K562 (cell line): ENCODE data around the gene POU2AF1. TPM values are rescaled to one million over a fixed set of nuclear protein-coding genes. Genes with fewer than 3 reads are reported as not detected.

Source experiments
- ATAC-seq: fragments of 200-7000 bp; cut with Tn5 transposase; 3 replicates; pipeline ENCODE4 v1.9.1; 2020; ENCODE audit warnings: moderate library complexity
- BruUV-seq: library from RNA; stranded (reverse); fragments of 400-500 nt; replicated peaks from 2 replicates; lab custom pipeline; 2021; lab: Mats Ljungman, UMichigan
- CTCF ChIA-PET: fragments of 300-600 bp; formaldehyde crosslinking; extraction: SDS; loops from one replicate; lab custom pipeline; 2021; ENCODE audit warnings: low intra/inter-chr PET ratio; lab: Yijun Ruan, JAX
- POLR2A ChIA-PET: fragments of 300-600, 350-650 bp; sonication (Branson Sonifier 250); formaldehyde crosslinking; extraction: SDS; loops from one replicate; lab custom pipeline; 2021; ENCODE audit warnings: antibody characterized with exemption, inconsistent platforms; lab: Yijun Ruan, JAX
- DNase-seq, 4 experiments: peaks; one replicate each; pipeline versions ENCODE4 v3.0.0 to v3.0.0-alpha.2; 2011 to 2018; ENCODE audit warnings: low spot score in 3 of 4, mixed read lengths in 3 of 4; ENCODE audit errors: extremely low read depth in 1 of 4
- FAIRE-seq: peaks from 2 replicates; lab custom pipeline; 2011; peaks lifted over from hg19 to GRCh38; lab: Jason Lieb, UNC
- H2AFZ ChIP-seq: 2 replicates; pipeline ENCODE4 v1.6.0; 2011; ENCODE audit warnings: low read depth, low read length, control low read depth, inconsistent platforms
- H3K27ac ChIP-seq: fragments of 200-600 bp; 3 replicates; pipeline ENCODE4 v1.8.0; 2011; ENCODE audit warnings: low read depth, mild to moderate bottlenecking, control low read depth, inconsistent platforms, low read length, moderate library complexity, mixed read lengths; ENCODE audit errors: extremely low read depth
- H3K27me3 ChIP-seq, 2 experiments: fragments of 300-600 bp in 1 of 2; 2 replicates in 1 of 2; 3 replicates in 1 of 2; pipeline versions ENCODE4 v1.6.0 to v1.8.0; 2011; ENCODE audit warnings: inconsistent platforms in 2 of 2, low read length in 2 of 2, mild to moderate bottlenecking in 1 of 2, mixed read lengths in 1 of 2, moderate library complexity in 1 of 2; ENCODE audit not compliant: control insufficient read depth in 2 of 2, insufficient read depth in 2 of 2
- H3K36me3 ChIP-seq: fragments of 300-600 bp; 3 replicates; pipeline ENCODE4 v1.8.0; 2011; ENCODE audit warnings: mild to moderate bottlenecking, low read length, inconsistent platforms; ENCODE audit not compliant: control insufficient read depth, insufficient read depth
- H3K4me1 ChIP-seq, 2 experiments: fragments of 200-600 bp in 1 of 2; replicated peaks in 1 of 2; 2 replicates in 1 of 2; 3 replicates in 1 of 2; pipeline versions ENCODE4 v1.5.1 to v1.8.0; 2011; ENCODE audit warnings: inconsistent platforms in 2 of 2, low read length in 2 of 2, mild to moderate bottlenecking in 1 of 2, mixed read lengths in 1 of 2, moderate library complexity in 1 of 2; ENCODE audit not compliant: control insufficient read depth in 2 of 2, insufficient read depth in 2 of 2
- H3K4me2 ChIP-seq: 2 replicates; pipeline ENCODE4 v1.6.1; 2011; ENCODE audit warnings: low read length, control low read depth, inconsistent platforms, mixed read lengths; ENCODE audit not compliant: insufficient read depth
- H3K4me3 ChIP-seq: fragments of 200-600 bp; sonication (generic), shearing (Covaris generic); 2 replicates; pipeline ENCODE4 v1.5.1; 2016; ENCODE audit warnings: control low read depth, inconsistent platforms
- H3K79me2 ChIP-seq: fragments of 200-600 bp; 3 replicates; pipeline ENCODE4 v1.8.0; 2011; ENCODE audit warnings: low read length, inconsistent platforms; ENCODE audit not compliant: control insufficient read depth, insufficient read depth
- H3K9ac ChIP-seq, 2 experiments: 2 replicates each; pipeline versions ENCODE4 v1.6.0 to v1.6.1; 2011; ENCODE audit warnings: low read depth in 2 of 2, low read length in 2 of 2, control low read depth in 1 of 2, inconsistent platforms in 1 of 2, mild to moderate bottlenecking in 1 of 2, mixed read lengths in 1 of 2; ENCODE audit not compliant: insufficient read depth in 1 of 2
- H3K9me1 ChIP-seq: one replicate; pipeline ENCODE4 v1.6.0; 2011; ENCODE audit warnings: inconsistent platforms, mild to moderate bottlenecking, low read length, moderate library complexity; ENCODE audit not compliant: control insufficient read depth, insufficient read depth
- H3K9me3 ChIP-seq: replicated peaks from 2 replicates; pipeline ENCODE4 v1.5.1; 2011; ENCODE audit warnings: low read depth, low read length, inconsistent platforms; ENCODE audit not compliant: control insufficient read depth, insufficient read depth
- H4K20me1 ChIP-seq: replicated peaks from 2 replicates; pipeline ENCODE4 v1.6.1; 2011; ENCODE audit warnings: low read length, inconsistent platforms, mixed read lengths; ENCODE audit not compliant: control insufficient read depth, insufficient read depth
- BCL6 ChIP-seq: fragments of 250-450 bp; sonication (Bioruptor Pico); IDR thresholded peaks from 2 replicates; pipeline ENCODE4 v1.4.0; 2020
- BRF1 ChIP-seq: IDR thresholded peaks from 3 replicates; pipeline ENCODE4 v1.6.1; 2011; ENCODE audit warnings: borderline replicate concordance, mild to moderate bottlenecking; ENCODE audit not compliant: insufficient read length; ENCODE audit errors: extremely low read depth
- CTCF ChIP-seq, 3 experiments: IDR thresholded peaks in 2 of 3; conservative IDR thresholded peaks in 1 of 3; 2 replicates each; pipeline ENCODE4 v1.5.1; 2011 to 2012; ENCODE audit warnings: low read length in 3 of 3, mild to moderate bottlenecking in 3 of 3, control low read depth in 2 of 3, improper control_type of control experiment in 1 of 3, inconsistent platforms in 1 of 3, low read depth in 1 of 3, mixed read lengths in 1 of 3, moderate library complexity in 1 of 3; ENCODE audit not compliant: insufficient read depth in 2 of 3
- HDAC3 ChIP-seq: fragments of 450-650 bp; IDR thresholded peaks from 2 replicates; pipeline ENCODE4 v1.6.1; 2018; ENCODE audit warnings: borderline replicate concordance, mild to moderate bottlenecking, moderate library complexity; ENCODE audit not compliant: partially characterized antibody
- YY1 ChIP-seq, 3 experiments: IDR thresholded peaks; 2 replicates each; pipeline ENCODE4 v1.6.1; 2011; ENCODE audit warnings: low read length in 2 of 3, mild to moderate bottlenecking in 2 of 3, moderate library complexity in 2 of 3, borderline replicate concordance in 1 of 3, control low read depth in 1 of 3, low read depth in 1 of 3; ENCODE audit not compliant: insufficient read depth in 3 of 3, insufficient replicate concordance in 2 of 3, control insufficient read depth in 1 of 3, insufficient read length in 1 of 3; ENCODE audit errors: extremely low read depth in 1 of 3
- ZBTB1 ChIP-seq: sonication (generic); formaldehyde crosslinking; IDR thresholded peaks from 2 replicates; pipeline ENCODE4 v1.8.1; 2023; ENCODE audit warnings: missing genetic modification reagents, low read depth, mild to moderate bottlenecking, borderline replicate concordance
- WGBS: fragments of 100-300 bp; shearing (Covaris generic); methylation state at CpG from one replicate; pipeline ENCODE4 v1.1.6; 2016; ENCODE audit warnings: low coverage, mixed read lengths; ENCODE audit not compliant: insufficient coverage; ENCODE audit errors: missing lambda C conversion rate; 5-methylcytosine and 5-hydroxymethylcytosine counted together
- in situ Hi-C: fragments of 300-500 bp; cut with MboI; formaldehyde crosslinking; loops from 4 replicates; pipeline ENCODE4 v1.15.0; 2018; ENCODE audit warnings: inconsistent platforms, mixed read lengths
- intact Hi-C: fragments of 100-400 bp; cut with micrococcal nuclease; formaldehyde crosslinking; loops from 2 replicates; pipeline ENCODE4 v1.14.2; 2022
- polyA plus RNA-seq, 8 experiments: library from polyadenylated mRNA; depleted of rRNA in 4 of 8; stranded (reverse) in 5 of 8; unstranded in 3 of 8; fragments of >200 nt; fragmentation: Nextera tagmentation in 2 of 8; fragmentation: Illumina TruSeq in 1 of 8; extraction: Ambion mirVana in 2 of 8; extraction: Trizol in 1 of 8; gene quantifications; 2 replicates each; pipeline versions ENCODE4 v1.2.1 to v1.2.3, GENCODE V29; 2011 to 2014; ENCODE audit warnings: inconsistent platforms in 1 of 8, missing spikeins in 1 of 8
- total RNA-seq, 7 experiments: library from RNA; depleted of rRNA in 6 of 7; stranded (reverse); fragments of >200 nt in 6 of 7; fragmentation: Illumina TruSeq in 2 of 7; extraction: Trizol in 2 of 7; gene quantifications; 2 replicates each; pipeline versions ENCODE4 v1.2.1 to v1.2.3, GENCODE V29; 2011 to 2021; ENCODE audit warnings: low replicate concordance in 1 of 7
- TF ChIP-seq, protein P1 (sequence below), 2 experiments: fragments of 450-650 bp; IDR thresholded peaks; 2 replicates each; pipeline ENCODE4 v1.6.1; 2018; ENCODE audit warnings: mild to moderate bottlenecking in 2 of 2, low read depth in 1 of 2; ENCODE audit not compliant: partially characterized antibody in 2 of 2

POU2AF1 gene
- total and polyA plus RNA-seq, 9 of the 15 experiments (the other 6 are each of a cell fraction or from before 2014, with no cell fraction given) = 0.09 TPM; not detected in 8

- H3K4me2 ChIP-seq = no peak overlapping the region
- H4K20me1 ChIP-seq = no peaks in the 10 kb centered on the region
- no peak overlapping the region for H2AFZ ChIP-seq
- H3K27ac ChIP-seq = no peak overlapping the region
- no peaks in the 10 kb centered on the region for H3K36me3 ChIP-seq
- ATAC-seq (no peak), DNase-seq (no peak), FAIRE-seq (no peak)
- H3K4me3 ChIP-seq = no peak overlapping the region
- intact Hi-C loops (no loop called here), in situ Hi-C loops (no loop called here)
- TF ChIP-seq YY1 (IDR thresholded peaks at IDR 0.05; ENCODE audit: borderline replicate concordance in 1 of 3, control insufficient read depth in 1 of 3, extremely low read depth in 1 of 3, insufficient read depth in 3 of 3, insufficient read length in 1 of 3, insufficient replicate concordance in 2 of 3, low read depth in 1 of 3, low read length in 2 of 3) (peak in 1 of 3 experiments; percentile 38), BCL6 (CRISPR knock-in tag) (no peak)
- no peak overlapping the region for H3K9ac ChIP-seq
- CTCF ChIA-PET = no interaction called here
- POLR2A ChIA-PET = no interaction called here
- no peaks in the 10 kb centered on the region for H3K9me3 ChIP-seq
- H3K4me1 ChIP-seq = no peaks in the 10 kb centered on the region
- WGBS = 0% methylated on average over 5 of the region's 5 CpGs
- no peaks in the 10 kb centered on the region for H3K9me1 ChIP-seq
- H3K27me3 ChIP-seq = peaks cover 0 to 9% of the 10 kb centered on the region in 2 experiments; a peak in 2 of 5 replicates
- no peaks in the 10 kb centered on the region for H3K79me2 ChIP-seq
- BruUV-seq = no TSS peak
Observed at GRCh38 chr11:111325259-111325658, 53.8 kb downstream of the POU2AF1 start.

DNA sequence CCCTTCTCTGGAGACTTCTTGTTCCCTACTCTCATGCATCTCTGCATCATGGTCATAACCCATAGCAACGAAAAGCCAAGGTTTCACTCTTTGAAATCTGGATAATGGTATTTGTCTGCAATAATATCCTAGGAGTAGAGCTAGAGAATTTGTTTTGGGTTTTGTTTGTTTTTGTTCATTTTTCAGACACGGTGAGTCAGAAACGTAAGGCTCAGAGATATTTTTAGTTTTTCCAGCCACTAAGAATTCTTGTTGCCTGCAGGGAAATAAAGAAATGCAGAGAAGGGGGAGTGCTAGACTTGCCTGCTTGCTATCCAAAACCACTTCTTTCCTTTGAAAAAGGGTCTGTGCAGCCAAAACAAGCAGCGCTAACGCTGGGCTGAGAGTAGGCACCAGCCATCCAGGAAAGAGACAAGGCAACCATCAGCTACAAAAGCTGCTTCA lies 54.8 kb downstream of the POU2AF1 start:
- H3K27ac ChIP-seq = no peak overlapping the region
- no peaks in the 10 kb centered on the region for H3K9me3 ChIP-seq
- H3K9me1 ChIP-seq = no peaks in the 10 kb centered on the region
- no TSS peak for BruUV-seq
- intact Hi-C loops (no loop called here), in situ Hi-C loops (no loop called here)
- no peak overlapping the region for H2AFZ ChIP-seq
- FAIRE-seq (no peak), ATAC-seq (no peak), DNase-seq (no peak)
- 0% methylated on average over 5 of the region's 5 CpGs for WGBS
- no peak overlapping the region for H3K4me2 ChIP-seq
- ChIA-PET CTCF (no interaction called here), POLR2A (interaction anchor here (1.8 kb wide), 1 partner anchor 9 kb away, joined by 9 read pairs; no protein-coding TSS in a partner anchor)
- no peak overlapping the region for H3K9ac ChIP-seq
- no peaks in the 10 kb centered on the region for H3K36me3 ChIP-seq
- no peaks in the 10 kb centered on the region for H3K79me2 ChIP-seq
- H3K27me3 ChIP-seq = peaks cover 0 to 9% of the 10 kb centered on the region in 2 experiments; a peak in 2 of 5 replicates
- H3K4me1 ChIP-seq = no peaks in the 10 kb centered on the region
- no peak overlapping the region for H3K4me3 ChIP-seq
- no peaks in the 10 kb centered on the region for H4K20me1 ChIP-seq
- TF ChIP-seq CTCF (IDR thresholded peaks at IDR 0.05 in 2 of 3, conservative IDR thresholded peaks at IDR 0.05 in 1 of 3; ENCODE audit: insufficient read depth in 2 of 3, low read depth in 1 of 3, low read length in 3 of 3) (no peak), BRF1 (no peak), HDAC3 (no peak), ZBTB1 (no peak)
- TF ChIP-seq, protein P1, sequence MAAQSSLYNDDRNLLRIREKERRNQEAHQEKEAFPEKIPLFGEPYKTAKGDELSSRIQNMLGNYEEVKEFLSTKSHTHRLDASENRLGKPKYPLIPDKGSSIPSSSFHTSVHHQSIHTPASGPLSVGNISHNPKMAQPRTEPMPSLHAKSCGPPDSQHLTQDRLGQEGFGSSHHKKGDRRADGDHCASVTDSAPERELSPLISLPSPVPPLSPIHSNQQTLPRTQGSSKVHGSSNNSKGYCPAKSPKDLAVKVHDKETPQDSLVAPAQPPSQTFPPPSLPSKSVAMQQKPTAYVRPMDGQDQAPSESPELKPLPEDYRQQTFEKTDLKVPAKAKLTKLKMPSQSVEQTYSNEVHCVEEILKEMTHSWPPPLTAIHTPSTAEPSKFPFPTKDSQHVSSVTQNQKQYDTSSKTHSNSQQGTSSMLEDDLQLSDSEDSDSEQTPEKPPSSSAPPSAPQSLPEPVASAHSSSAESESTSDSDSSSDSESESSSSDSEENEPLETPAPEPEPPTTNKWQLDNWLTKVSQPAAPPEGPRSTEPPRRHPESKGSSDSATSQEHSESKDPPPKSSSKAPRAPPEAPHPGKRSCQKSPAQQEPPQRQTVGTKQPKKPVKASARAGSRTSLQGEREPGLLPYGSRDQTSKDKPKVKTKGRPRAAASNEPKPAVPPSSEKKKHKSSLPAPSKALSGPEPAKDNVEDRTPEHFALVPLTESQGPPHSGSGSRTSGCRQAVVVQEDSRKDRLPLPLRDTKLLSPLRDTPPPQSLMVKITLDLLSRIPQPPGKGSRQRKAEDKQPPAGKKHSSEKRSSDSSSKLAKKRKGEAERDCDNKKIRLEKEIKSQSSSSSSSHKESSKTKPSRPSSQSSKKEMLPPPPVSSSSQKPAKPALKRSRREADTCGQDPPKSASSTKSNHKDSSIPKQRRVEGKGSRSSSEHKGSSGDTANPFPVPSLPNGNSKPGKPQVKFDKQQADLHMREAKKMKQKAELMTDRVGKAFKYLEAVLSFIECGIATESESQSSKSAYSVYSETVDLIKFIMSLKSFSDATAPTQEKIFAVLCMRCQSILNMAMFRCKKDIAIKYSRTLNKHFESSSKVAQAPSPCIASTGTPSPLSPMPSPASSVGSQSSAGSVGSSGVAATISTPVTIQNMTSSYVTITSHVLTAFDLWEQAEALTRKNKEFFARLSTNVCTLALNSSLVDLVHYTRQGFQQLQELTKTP (IDR thresholded peaks at IDR 0.05; ENCODE audit: low read depth in 1 of 2, partially characterized antibody in 2 of 2) = no peak
